Astrocyte of the spinal cord (primary cell): Measurements from ENCODE around the gene ZFHX3.

Experiments used
- DNase-seq: peaks from one replicate; pipeline ENCODE4 v3.0.0; 2011; ENCODE audit warnings: low read depth, low spot score
- H3K4me3 ChIP-seq: 2 replicates; pipeline ENCODE4 v1.5.1; 2011; ENCODE audit warnings: low read depth, mild to moderate bottlenecking, low read length, moderate library complexity
- in situ Hi-C: cut with HindIII; loops from 2 replicates; pipeline ENCODE4 v1.10.0; 2017; ENCODE audit warnings: low sequenced_read_pairs
- TF ChIP-seq, protein P1 (sequence below): IDR thresholded peaks from 2 replicates; pipeline ENCODE4 v1.5.1; 2012; ENCODE audit warnings: low read depth, mild to moderate bottlenecking, low read length, inconsistent platforms

Gene ZFHX3

DNA sequence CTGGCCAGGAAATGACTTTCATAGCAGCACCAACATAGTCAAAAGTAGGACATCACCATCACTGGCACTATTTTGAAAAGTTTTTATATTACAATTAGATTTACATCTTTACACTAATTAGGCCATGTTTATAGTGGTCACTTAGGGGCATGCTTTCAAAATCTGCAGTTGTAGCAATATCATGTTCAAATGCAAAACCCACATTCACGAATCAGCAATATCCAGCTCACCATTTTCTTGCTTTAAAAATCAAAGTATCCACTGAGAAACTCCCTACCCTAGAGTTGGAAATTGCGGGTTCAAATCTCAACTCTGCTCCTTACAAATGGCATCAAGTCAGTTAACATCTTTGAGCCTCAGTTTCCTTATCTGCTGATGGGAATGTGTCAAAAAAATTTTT, 237.4 kb downstream of the ZFHX3 start:
- in situ Hi-C loops: no loop called here
- DNase-seq: no peak
- H3K4me3 ChIP-seq: no peak overlapping the region
- TF ChIP-seq, protein P1, sequence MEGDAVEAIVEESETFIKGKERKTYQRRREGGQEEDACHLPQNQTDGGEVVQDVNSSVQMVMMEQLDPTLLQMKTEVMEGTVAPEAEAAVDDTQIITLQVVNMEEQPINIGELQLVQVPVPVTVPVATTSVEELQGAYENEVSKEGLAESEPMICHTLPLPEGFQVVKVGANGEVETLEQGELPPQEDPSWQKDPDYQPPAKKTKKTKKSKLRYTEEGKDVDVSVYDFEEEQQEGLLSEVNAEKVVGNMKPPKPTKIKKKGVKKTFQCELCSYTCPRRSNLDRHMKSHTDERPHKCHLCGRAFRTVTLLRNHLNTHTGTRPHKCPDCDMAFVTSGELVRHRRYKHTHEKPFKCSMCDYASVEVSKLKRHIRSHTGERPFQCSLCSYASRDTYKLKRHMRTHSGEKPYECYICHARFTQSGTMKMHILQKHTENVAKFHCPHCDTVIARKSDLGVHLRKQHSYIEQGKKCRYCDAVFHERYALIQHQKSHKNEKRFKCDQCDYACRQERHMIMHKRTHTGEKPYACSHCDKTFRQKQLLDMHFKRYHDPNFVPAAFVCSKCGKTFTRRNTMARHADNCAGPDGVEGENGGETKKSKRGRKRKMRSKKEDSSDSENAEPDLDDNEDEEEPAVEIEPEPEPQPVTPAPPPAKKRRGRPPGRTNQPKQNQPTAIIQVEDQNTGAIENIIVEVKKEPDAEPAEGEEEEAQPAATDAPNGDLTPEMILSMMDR: no peak

DNA sequence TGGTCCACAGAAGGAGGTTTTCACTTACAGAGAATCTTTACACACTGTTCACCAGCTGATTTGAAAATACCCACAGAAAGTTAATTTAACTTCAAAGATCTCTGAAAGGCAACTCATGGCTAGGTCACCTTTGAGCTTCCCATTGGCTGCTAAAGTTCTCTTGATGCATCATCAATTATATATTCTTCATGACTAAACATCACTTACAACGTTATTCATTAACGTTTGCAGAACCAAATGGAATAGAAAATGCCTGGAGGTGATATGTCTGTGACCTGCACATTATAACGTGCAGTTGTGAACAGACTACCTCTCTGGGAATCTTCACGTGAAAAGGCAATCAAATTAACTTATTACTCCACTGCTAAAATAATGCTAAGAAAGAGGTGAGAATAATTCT, 238.5 kb downstream of the ZFHX3 start:
- TF ChIP-seq, protein P1: no peak
- in situ Hi-C loops: no loop called here
- DNase-seq: no peak
- H3K4me3 ChIP-seq: no peak overlapping the region

- H3K4me3 ChIP-seq: no peak overlapping the region
- DNase-seq: no peak
- in situ Hi-C loops: no loop called here
- TF ChIP-seq, protein P1: no peak
Observed at GRCh38 chr16:72808754-72809153, 239.2 kb downstream of the ZFHX3 start.

- DNase-seq: no peak
- in situ Hi-C loops: no loop called here
- no peak overlapping the region for H3K4me3 ChIP-seq
- TF ChIP-seq, protein P1: no peak
Observed at GRCh38 chr16:72807245-72807644, 240.7 kb downstream of the ZFHX3 start.

GRCh38 chr16:72805486-72805885, 242.4 kb downstream of the ZFHX3 start:
- no peak for DNase-seq
- H3K4me3 ChIP-seq: no peak overlapping the region
- TF ChIP-seq, protein P1: no peak
- in situ Hi-C loops: no loop called here

DNA sequence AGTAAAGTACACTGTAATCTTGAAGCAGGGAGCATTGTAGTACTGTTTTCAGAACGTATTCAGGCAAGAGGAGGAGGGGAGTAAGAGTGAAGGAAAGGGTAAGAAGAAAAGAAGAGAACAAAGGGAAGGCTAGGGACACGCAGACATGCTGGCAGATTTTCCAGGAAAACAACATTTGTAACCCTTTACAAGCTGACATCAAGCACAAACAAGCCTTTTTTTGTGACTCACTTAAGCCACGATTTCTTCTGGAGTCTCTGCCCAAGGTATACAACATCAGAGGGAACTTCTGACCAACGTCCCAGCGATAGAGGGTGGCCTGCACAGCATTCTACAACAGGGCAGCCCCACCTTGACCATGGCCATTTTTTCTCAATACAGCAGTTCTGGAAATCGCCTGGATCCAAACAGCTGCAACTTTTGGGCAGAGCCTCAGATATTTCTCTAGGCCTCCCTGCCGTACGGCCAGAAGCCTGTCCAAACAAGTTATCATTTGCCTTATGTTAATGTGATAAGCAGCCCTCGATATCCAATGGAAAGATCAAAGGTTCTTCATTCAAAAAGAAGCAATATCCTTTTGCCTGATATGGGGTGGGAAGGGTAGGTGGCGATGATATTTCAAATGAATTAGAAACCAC, 247.3 kb downstream of the ZFHX3 start:
- TF ChIP-seq, protein P1: no peak
- no peak for DNase-seq
- in situ Hi-C loops: no loop called here
- H3K4me3 ChIP-seq: no peak overlapping the region
